GM20431 (cell line): ENCODE results near the gene CHRM3.

ENCODE experiments used
- in situ Hi-C: fragments of 300-500 bp; cut with MseI, MboI; formaldehyde crosslinking; loops from one replicate; pipeline ENCODE4 v1.15.0; 2020; ENCODE audit warnings: low sequenced_read_pairs; ENCODE audit not compliant: unreplicated experiment

CHRM3 gene

DNA sequence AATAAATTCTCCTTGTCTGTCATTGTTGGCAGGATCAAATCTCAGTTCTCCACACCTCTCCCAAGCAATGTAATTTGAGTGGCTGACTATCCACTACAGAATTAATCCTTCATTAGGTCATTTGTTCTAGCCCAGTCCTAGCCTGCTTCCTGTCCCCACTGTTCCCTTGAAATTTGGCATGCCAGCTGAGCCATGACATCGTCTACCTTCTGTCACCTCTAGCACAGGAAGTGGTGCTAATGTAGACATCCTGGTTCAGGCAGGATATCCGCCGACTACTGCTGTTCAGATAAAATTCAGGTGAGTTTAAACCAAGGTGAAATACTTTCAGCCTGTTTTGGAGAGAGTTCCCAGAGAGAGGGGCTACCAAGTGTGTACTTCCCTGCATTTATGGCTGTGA, 5.9 kb downstream of the CHRM3 start:
- in situ Hi-C loops, result no loop called here

DNA sequence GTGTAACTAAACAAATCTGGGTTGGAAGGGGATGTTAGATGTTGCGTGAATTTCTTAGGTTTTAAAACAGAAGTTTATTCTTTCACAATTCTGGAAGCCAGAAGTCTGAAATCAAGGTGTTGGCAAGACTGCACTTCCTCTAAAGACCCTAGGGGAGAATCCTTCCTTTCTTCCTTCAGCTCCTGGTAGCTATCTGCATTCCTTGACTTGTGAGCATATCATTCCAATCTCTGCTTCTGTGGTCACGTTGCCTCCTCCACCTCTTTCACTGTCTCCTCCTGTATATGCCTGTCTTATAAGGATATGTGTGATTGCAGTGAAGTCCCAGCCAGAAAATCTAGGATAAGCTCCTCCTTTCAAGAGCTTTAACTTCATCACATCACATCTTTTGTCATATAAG, 7.7 kb downstream of the CHRM3 start:
- in situ Hi-C loops, result no loop called here

DNA sequence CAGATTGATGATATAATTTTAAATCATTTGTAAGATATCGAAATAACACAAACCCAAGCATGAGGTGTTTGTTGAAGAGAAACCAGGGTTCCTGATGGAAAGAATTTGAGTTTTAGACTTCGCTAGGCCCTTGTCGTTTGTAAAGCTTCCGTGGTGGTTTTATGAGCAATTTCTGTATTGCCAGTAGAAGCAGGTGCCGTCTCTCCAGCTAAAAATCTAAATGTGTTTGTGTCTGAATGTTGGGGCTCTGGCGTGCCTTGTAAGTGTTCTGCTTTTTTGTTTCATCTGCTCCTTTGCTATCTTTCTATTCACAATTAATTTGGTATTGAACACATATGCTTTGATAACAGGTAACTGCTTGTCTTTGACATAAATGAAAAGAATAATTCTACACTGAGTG, 27.5 kb downstream of the CHRM3 start:
- in situ Hi-C loops, result no loop called here

DNA sequence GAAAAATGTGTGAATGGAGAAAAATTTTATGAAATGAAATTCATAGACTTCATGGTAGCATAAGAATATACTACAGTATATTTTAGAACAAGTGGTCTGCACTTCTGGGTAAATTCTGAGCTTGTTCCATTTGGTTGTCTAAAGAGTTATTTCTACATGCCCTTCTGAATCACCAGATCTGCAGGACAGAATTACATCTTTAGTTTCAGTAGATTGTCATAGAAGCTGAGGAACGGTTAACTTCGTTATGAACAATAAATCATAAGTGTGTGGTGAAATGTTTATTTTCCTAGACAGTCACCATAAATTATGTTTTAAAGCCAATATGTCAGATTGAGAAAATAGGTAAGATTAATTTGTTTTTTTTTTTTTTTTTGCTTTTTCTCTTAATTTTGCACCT, 30.9 kb downstream of the CHRM3 start:
- in situ Hi-C loops, result no loop called here

DNA sequence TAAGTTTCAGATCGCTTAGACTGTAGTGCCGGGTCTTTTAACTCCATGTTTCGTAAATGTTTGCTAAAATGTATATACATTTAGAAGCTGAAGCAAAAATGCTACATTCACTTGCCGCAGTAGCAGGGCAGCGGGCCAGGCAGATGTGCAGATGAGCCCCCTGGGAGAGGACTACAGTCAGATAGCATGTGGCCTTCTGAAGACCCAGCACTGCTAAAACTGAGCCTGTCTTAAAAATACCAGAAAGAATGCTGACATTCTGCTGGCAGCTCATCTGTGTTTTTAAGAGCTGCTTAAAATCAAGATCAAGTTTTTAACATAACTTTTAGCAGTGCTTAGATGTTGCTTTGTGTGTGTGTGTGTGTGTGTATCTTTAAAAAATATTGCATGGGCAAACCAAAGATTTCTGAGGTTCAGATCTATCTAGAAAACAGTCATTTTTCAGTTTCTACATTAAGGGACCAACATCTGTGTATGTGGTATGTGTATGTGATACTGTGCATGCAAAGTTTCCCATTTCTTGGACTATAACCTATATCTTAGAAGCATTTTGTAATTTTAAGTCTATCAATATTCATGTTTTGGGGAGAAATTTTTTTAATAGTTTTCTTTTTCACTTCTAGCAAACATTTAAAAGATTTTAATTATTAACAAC, 31.7 kb downstream of the CHRM3 start:
- in situ Hi-C loops, result no loop called here

DNA sequence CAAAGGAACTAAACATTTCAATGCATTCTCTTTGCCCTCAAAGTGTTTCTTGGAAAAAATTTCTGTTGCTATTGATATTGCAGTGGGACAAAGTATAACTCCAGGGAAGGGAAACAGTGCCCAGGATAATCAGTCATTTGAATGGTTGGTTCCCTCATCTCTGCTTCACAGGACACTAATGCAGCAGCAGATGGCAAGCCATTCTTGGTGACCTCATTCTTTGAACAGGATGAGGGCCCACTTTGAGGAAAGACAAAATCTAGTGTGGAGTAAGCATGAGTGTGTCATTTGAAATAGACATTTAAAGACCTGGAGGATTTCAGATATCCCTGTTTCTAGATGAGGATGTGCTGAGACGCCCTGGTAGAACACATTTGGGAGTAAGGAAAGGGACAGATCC, 32.3 kb downstream of the CHRM3 start:
- in situ Hi-C loops, result no loop called here

DNA sequence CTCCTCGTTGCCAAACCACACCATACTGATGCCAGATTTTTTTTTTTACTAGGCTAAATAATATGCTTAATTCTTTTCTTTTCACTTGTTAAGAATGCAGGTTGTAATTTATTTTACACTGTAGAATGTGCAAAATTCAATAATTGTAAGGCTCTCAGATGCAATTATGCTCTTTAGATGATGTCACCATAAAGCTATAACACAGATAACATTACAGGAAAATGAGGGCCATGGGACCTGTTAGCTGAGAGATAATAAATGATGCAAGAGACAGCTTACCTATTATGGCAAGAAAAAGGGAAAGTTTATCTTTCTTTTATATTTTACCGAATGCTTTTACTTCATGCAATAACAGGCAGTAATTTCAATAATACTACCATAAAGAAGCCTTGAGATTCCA, 35.4 kb downstream of the CHRM3 start:
- in situ Hi-C loops, result no loop called here

DNA sequence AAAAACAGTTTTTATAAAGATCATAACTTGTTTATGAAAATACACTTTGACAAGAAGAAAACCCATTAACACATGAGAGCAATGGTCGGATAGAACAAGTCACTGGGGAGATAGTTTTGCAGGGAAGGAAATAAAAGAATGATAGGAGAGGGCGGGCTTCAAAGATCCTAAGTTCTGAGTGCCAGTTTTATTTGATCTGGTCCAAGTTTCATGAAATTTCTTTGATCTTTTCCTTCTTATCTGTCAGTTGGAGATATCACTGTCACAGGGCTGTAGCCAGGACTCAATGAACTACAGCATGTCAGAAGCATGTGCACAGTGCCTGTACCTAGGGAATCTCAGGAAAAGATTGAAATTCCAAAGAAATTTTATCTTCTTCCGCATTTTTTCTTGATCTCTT, 36.5 kb downstream of the CHRM3 start:
- in situ Hi-C loops, result no loop called here

DNA sequence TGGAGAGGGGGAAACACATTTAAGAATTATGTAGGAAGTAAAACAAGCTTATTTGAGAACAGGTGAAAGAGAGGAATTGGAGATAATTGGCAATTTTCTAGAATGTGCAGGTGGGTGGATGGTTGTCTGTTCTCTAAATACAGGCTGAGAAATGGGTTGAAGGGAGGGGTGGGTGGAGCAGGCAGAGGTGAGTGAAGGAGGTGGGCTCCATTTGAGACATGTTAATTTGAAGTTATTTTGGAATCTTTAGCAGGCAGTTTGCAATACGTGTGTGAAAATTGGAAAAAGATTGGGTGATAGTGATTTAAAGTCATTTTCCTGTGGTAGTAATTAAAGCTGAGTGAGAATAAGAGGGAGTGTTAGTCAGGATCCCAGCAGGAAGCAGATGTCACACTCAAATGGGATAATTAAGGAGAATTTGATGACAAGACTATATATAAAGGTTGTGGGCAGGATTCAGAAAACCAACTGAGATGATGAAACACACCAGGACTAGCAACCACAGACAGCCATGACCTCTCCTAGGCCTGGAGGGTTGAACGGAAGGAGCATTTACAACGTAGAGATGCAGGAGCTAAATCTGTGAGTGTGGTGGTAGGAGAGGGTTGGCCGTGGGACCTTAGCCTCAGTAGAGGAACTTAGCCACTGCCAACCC, 40.6 kb downstream of the CHRM3 start:
- in situ Hi-C loops, result no loop called here

DNA sequence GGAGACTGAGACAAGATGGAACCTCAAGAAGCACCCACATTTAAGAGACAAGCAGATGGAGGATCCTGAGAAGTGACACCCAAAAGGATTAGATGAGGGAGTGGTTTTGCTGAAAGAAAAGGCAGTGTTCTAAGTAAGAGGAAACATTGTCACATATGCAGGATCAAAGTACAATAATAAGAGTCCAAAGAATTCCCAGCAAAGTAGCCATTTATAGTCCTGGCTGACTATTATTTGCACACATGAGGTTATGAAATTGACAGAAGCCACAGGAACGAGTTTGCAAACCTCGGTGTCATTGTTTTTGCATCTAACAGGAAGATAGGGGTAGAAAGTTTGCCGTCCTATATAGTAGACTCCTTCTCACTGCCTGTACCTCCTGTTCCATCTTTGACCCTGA, 41.3 kb downstream of the CHRM3 start:
- in situ Hi-C loops, result no loop called here

DNA sequence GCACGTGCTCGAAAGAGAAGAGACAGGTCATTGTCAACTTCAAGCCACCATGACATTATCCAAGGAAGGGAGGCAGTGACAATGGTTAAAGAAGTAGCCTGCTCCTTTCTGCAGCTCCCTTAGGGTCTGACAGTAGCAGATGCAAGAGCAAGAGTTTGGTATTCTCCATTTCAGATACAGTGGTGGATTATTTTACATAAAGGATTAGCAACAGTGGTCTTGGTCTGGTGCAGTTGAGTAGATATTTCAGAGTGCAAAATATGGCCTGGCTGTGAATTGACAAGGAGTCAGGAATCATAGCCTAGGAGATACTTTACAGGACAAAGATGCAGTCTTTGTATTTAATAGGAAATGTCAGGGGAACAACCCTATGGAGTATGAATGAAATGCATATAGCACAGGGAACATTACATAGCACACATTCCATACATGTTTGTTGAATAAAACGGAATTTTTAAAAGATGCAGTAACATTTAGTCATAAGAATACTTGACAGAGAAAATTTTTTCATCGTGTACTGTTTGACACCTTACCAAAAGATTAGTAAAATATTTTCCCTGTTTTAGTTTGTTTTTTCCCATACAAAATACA, 41.8 kb downstream of the CHRM3 start:
- in situ Hi-C loops, result no loop called here

DNA sequence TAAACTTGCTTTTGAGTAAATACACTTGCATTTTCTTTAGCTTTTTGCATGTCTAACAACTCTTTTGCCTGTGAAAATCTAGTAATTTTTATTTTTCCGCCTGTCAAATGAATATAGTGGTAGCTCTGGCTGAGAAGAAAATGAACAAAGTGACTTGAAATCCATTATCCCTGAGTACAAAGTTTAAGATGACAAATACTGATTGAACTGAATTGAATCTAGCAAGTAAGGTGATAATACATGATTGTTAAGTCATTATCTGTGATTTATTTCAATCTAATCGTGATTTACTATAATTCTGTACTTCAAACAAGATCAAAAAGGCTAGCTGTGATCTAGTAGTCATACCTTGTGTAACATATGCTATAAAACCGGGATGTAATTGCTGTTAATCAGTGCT, 42.8 kb downstream of the CHRM3 start:
- in situ Hi-C loops, result no loop called here

DNA sequence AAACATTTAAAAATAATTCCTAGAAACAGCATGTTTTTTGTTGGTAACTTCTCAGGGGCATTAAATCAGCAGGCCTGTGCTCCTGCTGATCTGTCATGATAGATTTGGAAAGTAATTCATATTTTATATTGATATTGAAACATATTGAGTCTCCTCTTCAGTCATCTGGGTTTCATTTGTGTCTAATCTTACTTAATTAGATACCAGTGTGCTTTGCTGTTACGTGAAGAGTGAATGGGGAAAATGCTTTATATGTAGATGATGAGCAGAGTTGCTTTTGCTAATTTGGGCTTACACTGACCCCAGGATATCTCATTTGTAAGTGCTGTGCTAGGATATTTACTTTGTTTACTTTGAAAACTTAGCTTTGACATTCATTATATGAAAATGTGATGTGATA, 45.9 kb downstream of the CHRM3 start:
- in situ Hi-C loops, result no loop called here

DNA sequence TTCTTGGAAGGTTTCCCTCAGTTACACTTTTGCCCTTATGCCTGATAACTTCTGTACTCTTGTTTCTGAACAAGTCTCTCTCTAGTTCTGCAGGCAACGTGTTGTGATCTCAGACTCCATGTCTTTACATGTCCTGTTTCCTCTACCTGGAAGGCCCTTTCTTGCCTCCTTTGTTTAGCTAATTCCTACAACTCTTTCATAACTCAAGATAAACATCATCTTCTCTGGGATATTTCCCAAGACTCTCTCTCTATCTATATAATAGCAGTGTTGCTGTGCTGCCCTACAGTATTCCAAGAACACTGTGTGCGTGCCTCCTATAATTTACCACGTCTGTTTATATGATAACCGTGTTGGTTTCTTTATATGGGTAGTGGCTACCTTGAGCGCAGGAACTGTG, 47.8 kb downstream of the CHRM3 start:
- in situ Hi-C loops, result no loop called here
